Hematopoietic multipotent progenitor cell treated with erythropoietin and hydrocortisone succinate and interleukin-3 and kit ligand, for 17 days (in vitro differentiated cells): Measurements from ENCODE around the gene PTPN13.
"Not testable (repeated sequence)": the region's sequence is repeated elsewhere in the genome, so short reads cannot be mapped to it uniquely, and the experiment has no call there.

ENCODE experiments used
- DNase-seq: peaks from one replicate; pipeline ENCODE4 v3.0.0-alpha.2; 2015; ENCODE audit warnings: low spot score

Gene PTPN13

GRCh38 chr4:86719149-86719548 is 125.0 kb downstream of the PTPN13 start:
- DNase-seq, result not testable (repeated sequence)

GRCh38 chr4:86720508-86721068 is 126.5 kb downstream of the PTPN13 start:
- DNase-seq, result no peak

- DNase-seq, result no peak
Observed at GRCh38 chr4:86721412-86721811, 127.3 kb downstream of the PTPN13 start.

- no peak for DNase-seq
Observed at GRCh38 chr4:86730310-86730709, 136.2 kb downstream of the PTPN13 start.

GRCh38 chr4:86737244-86737643 is 143.1 kb downstream of the PTPN13 start:
- DNase-seq, result no peak

- DNase-seq, result no peak
Observed at GRCh38 chr4:86741846-86742245, 147.7 kb downstream of the PTPN13 start.

GRCh38 chr4:86744570-86744969 is 150.5 kb downstream of the PTPN13 start:
- DNase-seq, result no peak

- no peak for DNase-seq
Observed at GRCh38 chr4:86749121-86749520, 155.0 kb downstream of the PTPN13 start.

- DNase-seq, result no peak
Observed at GRCh38 chr4:86755388-86755787, 161.3 kb downstream of the PTPN13 start.

- no peak for DNase-seq
Observed at GRCh38 chr4:86757468-86757867, 163.4 kb downstream of the PTPN13 start.

GRCh38 chr4:86759298-86759697 is 165.2 kb downstream of the PTPN13 start:
- no peak for DNase-seq

GRCh38 chr4:86762649-86763048 is 168.5 kb downstream of the PTPN13 start:
- DNase-seq, result no peak

GRCh38 chr4:86769794-86770193 is 175.7 kb downstream of the PTPN13 start:
- DNase-seq, result no peak

GRCh38 chr4:86771141-86771540 is 177.0 kb downstream of the PTPN13 start:
- DNase-seq, result no peak

GRCh38 chr4:86775061-86775460 is 180.9 kb downstream of the PTPN13 start:
- no peak for DNase-seq

- no peak for DNase-seq
Observed at GRCh38 chr4:86778175-86778574, 184.1 kb downstream of the PTPN13 start.

- no peak for DNase-seq
Observed at GRCh38 chr4:86788826-86789225, 194.7 kb downstream of the PTPN13 start.

- DNase-seq, result no peak
Observed at GRCh38 chr4:86791126-86791525, 197.0 kb downstream of the PTPN13 start.

GRCh38 chr4:86809809-86810208 is 215.7 kb downstream of the PTPN13 start:
- DNase-seq, result no peak

GRCh38 chr4:86810847-86811246 is 216.7 kb downstream of the PTPN13 start:
- no peak for DNase-seq

- no peak for DNase-seq
Observed at GRCh38 chr4:86815653-86816052, 221.5 kb downstream of the PTPN13 start.

- DNase-seq, result no peak
Observed at GRCh38 chr4:86816501-86817273, 222.6 kb downstream of the PTPN13 start.

- DNase-seq, result no peak
Observed at GRCh38 chr4:86818211-86818610, 224.1 kb downstream of the PTPN13 start.

GRCh38 chr4:86818841-86819240 is 224.7 kb downstream of the PTPN13 start:
- no peak for DNase-seq
